Measurements from ENCODE around the gene SLC39A12.

DNA sequence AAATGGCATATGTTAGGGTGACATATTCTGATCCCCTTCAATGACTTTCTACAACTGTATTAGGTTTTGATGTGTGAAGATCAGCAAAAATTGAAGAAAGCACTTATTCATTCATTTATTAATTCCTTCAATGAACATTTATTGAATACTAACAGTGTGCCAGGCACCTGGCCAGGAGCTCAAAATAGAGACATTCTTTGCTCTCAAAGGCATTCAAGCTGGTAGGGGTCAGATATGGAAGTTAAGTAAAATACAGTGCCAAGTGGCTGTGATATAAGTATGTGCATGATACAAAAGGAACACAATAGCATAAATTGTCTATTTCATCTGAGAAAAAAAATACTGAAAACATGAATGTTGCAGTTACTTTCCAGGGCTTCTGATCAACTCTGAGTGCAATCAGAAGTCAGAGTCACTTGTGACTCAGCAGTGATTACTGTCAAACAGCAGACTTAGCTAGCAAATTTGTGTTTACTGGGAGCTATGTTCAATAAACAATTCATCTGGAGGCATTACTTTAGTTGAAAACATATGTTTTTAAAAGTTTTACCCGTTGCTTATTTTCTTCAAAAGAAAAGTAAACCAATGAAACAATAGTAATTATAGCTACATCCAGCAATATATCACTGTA is 128.1 kb downstream of the SLC39A12 start:
- TF ChIP-seq, protein P1, sequence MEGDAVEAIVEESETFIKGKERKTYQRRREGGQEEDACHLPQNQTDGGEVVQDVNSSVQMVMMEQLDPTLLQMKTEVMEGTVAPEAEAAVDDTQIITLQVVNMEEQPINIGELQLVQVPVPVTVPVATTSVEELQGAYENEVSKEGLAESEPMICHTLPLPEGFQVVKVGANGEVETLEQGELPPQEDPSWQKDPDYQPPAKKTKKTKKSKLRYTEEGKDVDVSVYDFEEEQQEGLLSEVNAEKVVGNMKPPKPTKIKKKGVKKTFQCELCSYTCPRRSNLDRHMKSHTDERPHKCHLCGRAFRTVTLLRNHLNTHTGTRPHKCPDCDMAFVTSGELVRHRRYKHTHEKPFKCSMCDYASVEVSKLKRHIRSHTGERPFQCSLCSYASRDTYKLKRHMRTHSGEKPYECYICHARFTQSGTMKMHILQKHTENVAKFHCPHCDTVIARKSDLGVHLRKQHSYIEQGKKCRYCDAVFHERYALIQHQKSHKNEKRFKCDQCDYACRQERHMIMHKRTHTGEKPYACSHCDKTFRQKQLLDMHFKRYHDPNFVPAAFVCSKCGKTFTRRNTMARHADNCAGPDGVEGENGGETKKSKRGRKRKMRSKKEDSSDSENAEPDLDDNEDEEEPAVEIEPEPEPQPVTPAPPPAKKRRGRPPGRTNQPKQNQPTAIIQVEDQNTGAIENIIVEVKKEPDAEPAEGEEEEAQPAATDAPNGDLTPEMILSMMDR (IDR thresholded peaks at IDR 0.05), result no peak
- TF ChIP-seq POLR2A (IDR thresholded peaks at IDR 0.05), result no peak

All from thyroid gland (tissue), 4 donors.